Colonic mucosa (tissue), 4 donors: ENCODE measurements around the gene ST3GAL2. TPM values are rescaled to one million over a fixed set of nuclear protein-coding genes. Genes with fewer than 3 reads are reported as not detected.

Experiments used
- DNase-seq: peaks from one replicate; pipeline ENCODE4 v3.0.0-alpha.2; 2020
- H3K27ac ChIP-seq: fragments of 200-600 bp; one replicate; pipeline ENCODE4 v1.8.0; 2021
- H3K27me3 ChIP-seq: fragments of 200-600 bp; one replicate; pipeline ENCODE4 v1.8.0; 2021
- H3K36me3 ChIP-seq: fragments of 200-600 bp; one replicate; pipeline ENCODE4 v1.8.0; 2021
- H3K4me1 ChIP-seq: fragments of 200-600 bp; one replicate; pipeline ENCODE4 v1.8.0; 2021; ENCODE audit warnings: mild to moderate bottlenecking
- H3K4me3 ChIP-seq: fragments of 200-600 bp; one replicate; pipeline ENCODE4 v1.8.0; 2021
- H3K9ac ChIP-seq, 2 donors: one replicate each; pipeline ENCODE4 v1.7.0; 2013; ENCODE audit warnings: control low read depth in 2 of 2, low read depth in 2 of 2, low read length in 2 of 2
- H3K9me3 ChIP-seq: fragments of 200-600 bp; one replicate; pipeline ENCODE4 v1.8.0; 2021
- intact Hi-C: fragments of 100-400 bp; cut with DNase I; formaldehyde crosslinking; loops from one replicate; pipeline ENCODE4 v1.14.1; 2022
- total RNA-seq, 2 donors: library from RNA; stranded (reverse); fragmentation: NEBNext Ultra II Directional in 1 of 2; extraction: Animal tissue kit (Norgen Biotek cat#: 25700) in 1 of 2; gene quantifications; one replicate each; pipeline ENCODE4 v1.2.1, GENCODE V29; 2021
- TF ChIP-seq, protein P1 (sequence below): fragments of 200-600 bp; IDR thresholded peaks from one replicate; pipeline ENCODE4 v1.8.0; 2022; ENCODE audit warnings: antibody characterized with exemption, mild to moderate bottlenecking
- donor health status: healthy.
- donor health status: DM: no; HTN: no; CAD: no.
- donor health status: DM: no; HTN: no; CAD: no.

ST3GAL2 gene
- total RNA-seq, 2 donors from 2014 or later: 6.9 to 8.1 TPM

GRCh38 chr16:70470141-70470926, 31.4 kb upstream of the ST3GAL2 start:
- H3K4me1 ChIP-seq: no peaks in the 10 kb centered on the region
- no peaks in the 10 kb centered on the region for H3K36me3 ChIP-seq
- H3K9me3 ChIP-seq: no peaks in the 10 kb centered on the region
- H3K9ac ChIP-seq: no peak overlapping the region
- no peak for DNase-seq
- no peaks in the 10 kb centered on the region for H3K27me3 ChIP-seq
- H3K4me3 ChIP-seq: no peak overlapping the region
- intact Hi-C loops: loop anchor here (5.0 kb wide), 1 partner anchor 98 kb away; no protein-coding TSS in a partner anchor
- no peak overlapping the region for H3K27ac ChIP-seq
- TF ChIP-seq, protein P1, sequence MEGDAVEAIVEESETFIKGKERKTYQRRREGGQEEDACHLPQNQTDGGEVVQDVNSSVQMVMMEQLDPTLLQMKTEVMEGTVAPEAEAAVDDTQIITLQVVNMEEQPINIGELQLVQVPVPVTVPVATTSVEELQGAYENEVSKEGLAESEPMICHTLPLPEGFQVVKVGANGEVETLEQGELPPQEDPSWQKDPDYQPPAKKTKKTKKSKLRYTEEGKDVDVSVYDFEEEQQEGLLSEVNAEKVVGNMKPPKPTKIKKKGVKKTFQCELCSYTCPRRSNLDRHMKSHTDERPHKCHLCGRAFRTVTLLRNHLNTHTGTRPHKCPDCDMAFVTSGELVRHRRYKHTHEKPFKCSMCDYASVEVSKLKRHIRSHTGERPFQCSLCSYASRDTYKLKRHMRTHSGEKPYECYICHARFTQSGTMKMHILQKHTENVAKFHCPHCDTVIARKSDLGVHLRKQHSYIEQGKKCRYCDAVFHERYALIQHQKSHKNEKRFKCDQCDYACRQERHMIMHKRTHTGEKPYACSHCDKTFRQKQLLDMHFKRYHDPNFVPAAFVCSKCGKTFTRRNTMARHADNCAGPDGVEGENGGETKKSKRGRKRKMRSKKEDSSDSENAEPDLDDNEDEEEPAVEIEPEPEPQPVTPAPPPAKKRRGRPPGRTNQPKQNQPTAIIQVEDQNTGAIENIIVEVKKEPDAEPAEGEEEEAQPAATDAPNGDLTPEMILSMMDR: no peak

DNA sequence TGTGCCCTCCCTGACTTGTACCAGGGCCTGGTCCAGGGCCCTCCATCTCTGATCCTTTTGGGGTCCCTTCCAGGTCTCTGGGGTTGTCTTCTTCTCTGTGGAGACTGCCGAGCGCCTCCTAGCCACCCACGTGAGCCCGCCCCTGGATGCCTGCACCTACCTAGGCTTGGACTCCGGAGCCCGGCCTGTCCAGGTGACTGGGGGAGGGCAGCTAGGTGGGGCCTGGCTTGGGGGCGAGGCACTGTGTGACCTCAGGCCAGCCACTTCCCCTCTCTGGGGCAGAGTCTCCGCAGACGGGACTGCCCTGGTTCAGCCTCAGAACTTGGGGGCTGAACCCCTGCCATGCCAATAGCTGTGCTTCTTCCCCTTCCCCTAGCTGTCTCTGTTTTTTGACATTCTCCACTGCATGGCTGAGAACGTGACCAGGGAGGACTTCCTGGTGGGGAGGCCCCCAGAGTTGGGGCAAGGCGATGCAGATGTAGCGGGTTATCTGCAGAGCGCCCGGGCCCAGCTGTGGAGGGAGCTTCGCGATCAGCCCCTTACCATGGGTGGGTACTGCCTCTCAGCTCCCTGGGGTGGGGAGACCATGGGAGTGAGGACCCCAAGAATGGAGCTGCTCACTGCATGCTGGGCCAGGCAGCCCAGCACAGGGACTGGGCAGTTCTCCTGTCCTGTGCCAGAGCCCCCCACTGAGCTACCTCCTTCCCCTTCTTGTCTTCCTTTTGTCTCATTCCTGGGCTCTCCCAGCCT, 30.1 kb upstream of the ST3GAL2 start:
- Histone ChIP-seq H3K36me3 (no peaks in the 10 kb centered on the region), H3K27me3 (no peaks in the 10 kb centered on the region)

GRCh38 chr16:70467608-70468007, 28.7 kb upstream of the ST3GAL2 start:
- DNase-seq: no peak
- no peaks in the 10 kb centered on the region for H3K36me3 ChIP-seq
- H3K4me3 ChIP-seq: no peak overlapping the region
- TF ChIP-seq, protein P1: no peak
- H3K27me3 ChIP-seq: no peaks in the 10 kb centered on the region
- no peaks in the 10 kb centered on the region for H3K9me3 ChIP-seq
- H3K27ac ChIP-seq: no peak overlapping the region
- no peaks in the 10 kb centered on the region for H3K4me1 ChIP-seq
- no peak overlapping the region for H3K9ac ChIP-seq
- intact Hi-C loops: loop anchor here (5.0 kb wide), 1 partner anchor 70 kb away; no protein-coding TSS in a partner anchor

More for the DNA sequence above, 30.1 kb upstream of the ST3GAL2 start:
- no peak overlapping the region for H3K9ac ChIP-seq
- H3K4me3 ChIP-seq: no peak overlapping the region
- DNase-seq: no peak
- intact Hi-C loops: loop anchor here (5.0 kb wide), 1 partner anchor 72 kb away; no protein-coding TSS in a partner anchor
- no peak overlapping the region for H3K27ac ChIP-seq
- no peaks in the 10 kb centered on the region for H3K9me3 ChIP-seq
- no peaks in the 10 kb centered on the region for H3K4me1 ChIP-seq
- TF ChIP-seq, protein P1: no peak

- intact Hi-C loops: loop anchor here (5.0 kb wide), 1 partner anchor 70 kb away; no protein-coding TSS in a partner anchor
- no peak overlapping the region for H3K9ac ChIP-seq
- H3K36me3 ChIP-seq: no peaks in the 10 kb centered on the region
- H3K27me3 ChIP-seq: no peaks in the 10 kb centered on the region
- no peaks in the 10 kb centered on the region for H3K4me1 ChIP-seq
- no peak overlapping the region for H3K4me3 ChIP-seq
- H3K9me3 ChIP-seq: no peaks in the 10 kb centered on the region
- TF ChIP-seq, protein P1: no peak
- DNase-seq: no peak
- no peak overlapping the region for H3K27ac ChIP-seq
These were observed 28.2 kb upstream of the ST3GAL2 start for GRCh38 chr16:70467113-70467512.

DNA sequence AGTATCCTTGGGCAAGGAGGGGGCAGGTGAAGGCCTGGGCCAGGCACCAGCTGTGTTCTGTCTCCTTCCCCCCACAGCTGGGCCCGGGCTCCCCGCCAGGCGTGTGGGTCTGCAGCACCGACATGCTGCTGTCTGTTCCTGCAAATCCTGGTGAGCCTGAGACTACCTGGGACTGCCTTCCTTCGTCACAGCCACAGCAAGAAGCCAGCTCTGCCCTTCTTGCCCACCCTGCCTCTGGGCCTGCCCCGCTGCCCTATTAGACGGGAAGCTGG, 27.8 kb upstream of the ST3GAL2 start:
- no peak overlapping the region for H3K9ac ChIP-seq
- intact Hi-C loops: loop anchor here (5.0 kb wide), 1 partner anchor 69 kb away; no protein-coding TSS in a partner anchor
- H3K9me3 ChIP-seq: no peaks in the 10 kb centered on the region
- H3K4me1 ChIP-seq: no peaks in the 10 kb centered on the region
- TF ChIP-seq, protein P1: no peak
- no peak overlapping the region for H3K27ac ChIP-seq
- H3K36me3 ChIP-seq: no peaks in the 10 kb centered on the region
- DNase-seq: no peak
- H3K27me3 ChIP-seq: no peaks in the 10 kb centered on the region
- H3K4me3 ChIP-seq: no peak overlapping the region
